HG03558 (cell line): ENCODE data around the gene FAM3B.

Experiments used
- ATAC-seq: cut with Tn5 transposase; IDR thresholded peaks from one replicate; pipeline ENCODE4 v1.9.1; 2021; ENCODE audit warnings: moderate number of reproducible peaks; ENCODE audit not compliant: unreplicated experiment; ENCODE audit errors: extremely low read depth

Gene FAM3B

GRCh38 chr21:41367301-41367944, 50.8 kb downstream of the FAM3B start:
- no peak for ATAC-seq

- no peak for ATAC-seq
Observed at GRCh38 chr21:41367945-41368734, 51.5 kb downstream of the FAM3B start.

GRCh38 chr21:41368735-41369104, 52.1 kb downstream of the FAM3B start:
- no peak for ATAC-seq

- no peak for ATAC-seq
Observed at GRCh38 chr21:41369105-41369919, 52.7 kb downstream of the FAM3B start.

- no peak for ATAC-seq
Observed at GRCh38 chr21:41369920-41370839, 53.6 kb downstream of the FAM3B start.

- ATAC-seq, result no peak
Observed at GRCh38 chr21:41370840-41371684, 54.5 kb downstream of the FAM3B start.

GRCh38 chr21:41371685-41372030, 55.1 kb downstream of the FAM3B start:
- no peak for ATAC-seq

GRCh38 chr21:41373253-41373652, 56.7 kb downstream of the FAM3B start:
- ATAC-seq, result no peak

GRCh38 chr21:41373763-41374162, 57.2 kb downstream of the FAM3B start:
- ATAC-seq, result no peak

- ATAC-seq, result no peak
Observed at GRCh38 chr21:41374177-41374712, 57.6 kb downstream of the FAM3B start.

GRCh38 chr21:41374867-41375533, 58.4 kb downstream of the FAM3B start:
- no peak for ATAC-seq

GRCh38 chr21:41375875-41376274, 59.3 kb downstream of the FAM3B start:
- no peak for ATAC-seq

- no peak for ATAC-seq
Observed at GRCh38 chr21:41377715-41378114, 61.1 kb downstream of the FAM3B start.

- ATAC-seq, result no peak
Observed at GRCh38 chr21:41378849-41379248, 62.2 kb downstream of the FAM3B start.

- no peak for ATAC-seq
Observed at GRCh38 chr21:41379901-41380300, 63.3 kb downstream of the FAM3B start.

- no peak for ATAC-seq
Observed at GRCh38 chr21:41381731-41382130, 65.1 kb downstream of the FAM3B start.

GRCh38 chr21:41387042-41387819, 70.6 kb downstream of the FAM3B start:
- no peak for ATAC-seq

GRCh38 chr21:41387824-41388223, 71.2 kb downstream of the FAM3B start:
- ATAC-seq, result no peak
